ENCODE data around the gene COL28A1.
"Not testable (repeated sequence)": the region's sequence is repeated elsewhere in the genome, so short reads cannot be mapped to it uniquely, and the experiment has no call there.

The COL28A1 gene

DNA sequence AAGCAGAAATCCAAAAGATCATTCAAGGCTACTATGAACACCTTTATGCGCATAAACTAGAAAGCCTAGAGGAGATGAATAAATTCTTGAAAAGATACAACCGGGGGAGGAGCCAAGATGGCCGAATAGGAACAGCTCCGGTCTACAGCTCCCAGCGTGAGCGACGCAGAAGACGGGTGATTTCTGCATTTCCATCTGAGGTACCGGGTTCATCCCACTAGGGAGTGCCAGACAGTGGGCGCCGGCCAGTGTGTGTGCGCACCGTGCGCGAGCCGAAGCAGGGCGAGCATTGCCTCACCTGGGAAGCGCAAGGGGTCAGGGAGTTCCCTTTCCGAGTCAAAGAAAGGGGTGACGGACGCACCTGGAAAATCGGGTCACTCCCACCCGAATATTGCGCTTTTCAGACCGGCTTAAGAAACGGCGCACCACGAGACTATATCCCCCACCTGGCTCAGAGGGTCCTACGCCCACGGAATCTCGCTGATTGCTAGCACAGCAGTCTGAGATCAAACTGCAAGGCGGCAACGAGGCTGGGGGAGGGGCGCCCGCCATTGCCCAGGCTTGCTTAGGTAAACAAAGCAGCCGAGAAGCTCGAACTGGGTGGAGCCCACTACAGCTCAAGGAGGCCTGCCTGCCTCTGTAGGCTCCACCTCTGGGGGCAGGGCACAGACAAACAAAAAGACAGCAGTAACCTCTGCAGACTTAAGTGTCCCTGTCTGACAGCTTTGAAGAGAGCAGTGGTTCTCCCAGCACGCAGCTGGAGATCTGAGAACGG is 70.5 kb downstream of the COL28A1 start:
- DNase-seq (ENCODE audit: low read depth) = not testable (repeated sequence)

DNA sequence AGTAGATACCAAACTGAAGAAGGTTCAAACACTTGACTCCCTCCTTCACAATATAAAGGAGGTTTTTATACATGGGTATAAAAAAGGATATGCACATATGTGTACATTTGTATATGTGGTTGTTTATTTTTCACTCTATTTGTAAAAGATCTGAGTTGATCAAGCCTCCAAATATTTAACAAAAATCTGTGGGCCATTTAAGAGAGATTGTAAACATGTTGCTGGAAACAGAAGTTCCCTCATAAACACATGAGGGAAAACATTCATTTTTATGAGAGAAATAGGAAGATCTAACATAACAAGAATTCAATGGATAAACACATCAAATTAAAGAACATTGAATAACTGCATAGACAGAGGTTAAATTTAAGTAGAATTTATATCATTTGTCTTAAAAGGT is 81.7 kb downstream of the COL28A1 start:
- no peak for DNase-seq (ENCODE audit: low read depth)

- no peak for DNase-seq (ENCODE audit: low read depth)
Measured at GRCh38 chr7:7452652-7453051, 83.0 kb downstream of the COL28A1 start.

DNA sequence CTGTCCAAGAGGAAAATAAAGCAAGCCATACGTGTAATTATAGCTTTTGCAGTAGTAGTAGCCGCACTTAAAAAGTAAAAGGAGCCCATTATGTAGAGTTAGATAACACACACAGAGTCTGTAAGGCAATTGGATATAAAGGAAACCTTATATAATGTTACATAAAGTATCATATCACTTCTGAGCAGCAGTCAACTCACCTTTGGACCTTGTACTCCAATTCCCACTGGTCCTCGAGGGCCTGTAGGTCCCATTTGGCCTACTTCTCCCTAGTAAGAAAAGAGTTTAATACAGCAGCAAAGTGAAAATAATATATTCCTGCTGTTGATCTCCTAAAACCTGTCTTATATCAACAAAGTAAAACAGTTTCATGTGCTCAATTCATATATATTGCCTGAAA is 83.6 kb downstream of the COL28A1 start:
- DNase-seq (ENCODE audit: low read depth) = no peak

GRCh38 chr7:7449055-7449454 is 86.6 kb downstream of the COL28A1 start:
- no peak for DNase-seq (ENCODE audit: low read depth)

- no peak for DNase-seq (ENCODE audit: low read depth)
Measured at GRCh38 chr7:7446616-7447015, 89.1 kb downstream of the COL28A1 start.

- DNase-seq (ENCODE audit: low read depth) = no peak
Measured at GRCh38 chr7:7443806-7444350, 91.8 kb downstream of the COL28A1 start.

DNA sequence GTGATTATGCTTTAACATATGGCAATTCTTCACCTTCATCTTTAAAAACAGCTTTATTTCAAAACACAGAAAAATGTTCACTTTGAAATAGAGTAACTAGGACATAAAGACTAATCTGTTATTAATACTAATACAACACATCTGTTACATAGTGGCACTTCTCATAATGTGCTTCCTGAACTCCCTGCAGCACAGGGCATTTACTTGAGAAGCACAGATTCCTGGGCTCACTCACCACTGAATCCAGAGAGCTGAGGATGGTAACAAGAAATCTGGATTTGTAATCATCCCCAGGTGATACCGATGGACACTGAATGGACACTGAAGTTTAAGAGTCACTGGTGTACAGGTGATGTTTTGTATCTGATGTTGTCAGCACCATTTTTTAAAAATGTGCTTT is 96.1 kb downstream of the COL28A1 start:
- no peak for DNase-seq (ENCODE audit: low read depth)

DNA sequence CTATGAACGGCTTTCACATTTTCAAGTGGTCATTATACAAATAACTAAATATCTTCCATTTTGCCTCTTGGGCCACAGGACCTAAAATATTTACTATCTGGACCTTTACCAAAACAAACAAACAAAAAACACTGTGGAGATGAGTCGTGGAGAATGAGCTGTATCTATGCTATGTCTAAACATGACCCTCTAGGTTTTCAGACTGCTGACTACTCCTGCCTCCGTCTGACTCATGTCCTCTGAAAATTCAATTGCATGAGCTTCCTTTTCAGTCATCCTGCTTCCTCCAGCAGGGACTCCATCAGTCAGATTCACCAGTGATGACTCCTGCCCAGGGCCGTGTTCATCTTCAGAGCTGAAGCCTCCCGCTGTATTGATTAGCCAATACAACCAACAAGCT is 96.8 kb downstream of the COL28A1 start:
- DNase-seq (ENCODE audit: low read depth) = peak; percentile 97

DNA sequence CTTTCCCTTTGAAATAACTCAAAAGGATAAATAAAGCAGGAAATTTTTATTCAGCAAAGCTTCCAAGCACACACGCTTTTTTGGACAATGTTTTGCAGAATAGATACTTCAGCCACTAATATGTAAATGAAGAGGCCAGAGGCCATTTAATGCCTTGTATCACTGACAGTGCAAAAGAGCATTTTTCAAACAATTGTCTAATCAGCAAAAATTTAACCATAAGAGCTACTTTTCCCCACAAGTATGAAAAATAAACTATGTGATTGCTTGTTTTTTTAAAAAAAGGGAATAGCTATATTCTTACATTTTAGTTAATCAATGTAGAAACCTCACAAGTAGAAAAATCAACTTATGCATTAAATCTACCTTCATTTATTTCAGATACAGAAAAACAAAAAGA is 99.7 kb downstream of the COL28A1 start:
- no peak for DNase-seq (ENCODE audit: low read depth)

DNA sequence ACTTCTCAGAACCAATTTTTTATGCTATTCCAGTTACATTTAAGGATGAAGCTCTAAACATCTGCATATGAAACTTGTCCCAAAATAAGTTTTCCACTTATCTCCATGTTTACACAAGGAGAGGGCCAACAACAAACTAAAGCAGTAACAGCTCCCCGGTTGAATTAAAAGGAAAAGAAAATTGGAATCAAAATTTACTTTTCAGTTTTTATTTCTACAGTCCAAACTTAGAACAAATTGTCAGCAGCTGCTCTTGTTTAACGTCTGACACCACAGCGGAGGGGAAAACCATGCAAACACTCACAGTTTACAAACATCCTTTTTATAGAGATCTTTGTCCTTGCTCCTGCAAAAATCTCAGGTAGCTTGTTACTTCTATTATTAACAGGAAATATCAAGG is 101.3 kb downstream of the COL28A1 start:
- no peak for DNase-seq (ENCODE audit: low read depth)

GRCh38 chr7:7433811-7434210 is 101.9 kb downstream of the COL28A1 start:
- DNase-seq (ENCODE audit: low read depth) = no peak

GRCh38 chr7:7432979-7433378 is 102.7 kb downstream of the COL28A1 start:
- no peak for DNase-seq (ENCODE audit: low read depth)

DNA sequence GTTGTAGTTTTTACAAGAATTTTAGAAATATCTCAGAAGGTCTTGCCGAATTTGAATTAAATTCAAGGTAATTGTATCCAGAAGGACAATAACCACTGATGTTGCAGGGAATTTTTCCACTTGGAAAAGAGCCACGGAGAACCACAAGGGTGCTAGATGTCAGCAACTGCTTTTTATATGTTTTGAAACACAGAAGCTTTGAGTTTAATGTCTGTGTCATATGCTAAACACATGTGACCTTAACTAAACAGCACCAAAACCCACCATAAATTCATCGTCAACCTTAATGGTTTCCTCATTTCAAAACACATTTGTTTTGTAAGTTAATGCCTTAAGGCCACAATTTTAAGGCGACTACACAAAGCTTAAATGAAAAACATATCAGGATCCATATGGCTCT is 106.9 kb downstream of the COL28A1 start:
- DNase-seq (ENCODE audit: low read depth) = peak; percentile 49

DNA sequence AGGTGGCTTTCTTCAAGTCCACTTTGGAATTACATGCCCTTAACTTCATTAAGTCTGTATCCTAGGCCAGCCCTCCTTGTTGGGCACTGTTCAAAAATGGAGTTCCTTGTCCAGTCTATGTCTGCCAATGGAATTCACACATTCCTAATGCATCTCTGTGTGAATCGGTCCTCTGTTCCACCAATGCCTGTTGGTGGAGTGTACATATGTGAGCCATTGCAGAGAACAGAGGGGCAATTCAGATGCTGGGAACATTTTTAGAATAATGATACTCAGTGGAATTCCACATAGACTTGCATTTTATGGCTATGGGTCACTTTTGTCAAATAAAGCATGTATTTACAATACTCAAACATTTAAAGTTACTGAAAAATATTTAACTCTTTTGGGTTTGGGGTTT is 108.3 kb downstream of the COL28A1 start:
- no peak for DNase-seq (ENCODE audit: low read depth)

DNA sequence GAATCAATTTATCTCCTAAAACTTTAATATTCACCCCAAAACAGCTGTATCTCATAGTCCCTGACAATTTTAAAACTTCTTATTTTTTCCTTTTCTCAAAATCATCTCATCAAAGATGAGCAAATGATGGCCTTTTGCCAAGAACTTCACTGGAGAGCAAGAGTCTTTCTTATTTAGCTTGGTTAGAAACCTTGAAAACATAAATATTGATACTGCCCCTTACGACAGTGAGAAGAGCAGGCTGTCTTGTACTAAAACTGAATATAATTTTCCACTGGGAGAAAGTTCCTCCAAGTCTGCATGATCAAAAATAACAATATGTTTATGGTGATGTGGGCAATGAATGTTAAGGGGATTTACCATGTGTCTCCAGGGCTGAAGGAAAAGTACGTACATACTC is 109.0 kb downstream of the COL28A1 start:
- DNase-seq (ENCODE audit: low read depth) = no peak

DNA sequence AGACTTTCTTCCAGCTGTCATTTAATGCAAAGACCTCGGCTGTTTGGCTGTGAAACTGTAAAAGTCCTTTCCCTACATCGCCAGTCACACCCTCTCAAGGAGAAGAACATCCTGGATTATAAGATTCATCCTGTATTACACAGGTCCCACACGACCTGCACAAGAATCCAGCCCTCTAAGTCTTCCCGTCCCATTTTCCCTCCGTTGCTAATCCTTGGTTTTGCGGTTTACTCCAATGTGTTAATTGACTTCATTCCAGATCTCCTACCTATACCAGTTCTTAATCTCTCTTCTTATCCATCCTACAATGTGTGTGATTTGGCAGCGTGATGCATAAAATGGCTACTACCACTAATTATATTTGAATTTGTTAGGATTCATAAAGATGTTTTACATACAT is 110.4 kb downstream of the COL28A1 start:
- DNase-seq (ENCODE audit: low read depth) = no peak

GRCh38 chr7:7424151-7424873 is 111.4 kb downstream of the COL28A1 start:
- DNase-seq (ENCODE audit: low read depth) = no peak

GRCh38 chr7:7422641-7423040 is 113.0 kb downstream of the COL28A1 start:
- DNase-seq (ENCODE audit: low read depth) = no peak

GRCh38 chr7:7421826-7422225 is 113.8 kb downstream of the COL28A1 start:
- no peak for DNase-seq (ENCODE audit: low read depth)

DNA sequence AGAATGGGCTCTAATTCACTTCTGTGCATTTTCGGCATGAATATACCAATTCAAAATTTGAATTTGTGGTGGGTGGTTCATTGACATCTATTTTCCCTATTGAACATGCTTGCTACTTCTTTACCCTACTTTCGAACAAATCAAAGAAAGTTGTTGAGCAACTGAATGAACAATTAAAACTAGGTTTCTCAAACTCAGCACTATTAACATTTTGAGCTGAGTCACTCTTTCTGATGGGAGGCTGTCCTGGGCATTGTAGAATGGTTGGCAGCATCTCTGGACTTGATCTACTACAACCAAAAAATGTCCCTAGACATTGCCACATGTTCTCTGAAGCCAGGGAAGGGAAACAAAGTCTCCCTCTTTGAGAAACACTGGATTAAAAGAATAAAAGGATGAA is 116.7 kb downstream of the COL28A1 start:
- DNase-seq (ENCODE audit: low read depth) = no peak

- DNase-seq (ENCODE audit: low read depth) = no peak
Measured at GRCh38 chr7:7417851-7418250, 117.8 kb downstream of the COL28A1 start.

GRCh38 chr7:7417414-7417813 is 118.3 kb downstream of the COL28A1 start:
- no peak for DNase-seq (ENCODE audit: low read depth)

Data from GM04503 (cell line).